Fibroblast of villous mesenchyme (primary cell): ENCODE data around the gene MRPL1. TPM values are rescaled to one million over a fixed set of nuclear protein-coding genes. Genes with fewer than 3 reads are reported as not detected.

Experiments
- DNase-seq: peaks from one replicate; pipeline ENCODE4 v3.0.0-alpha.2; 2010; ENCODE audit warnings: low read depth
- H3K4me3 ChIP-seq: 2 replicates; pipeline ENCODE4 v1.5.1; 2011; ENCODE audit warnings: low read depth, mild to moderate bottlenecking, low read length
- total RNA-seq: library from RNA; depleted of rRNA; stranded (reverse); fragments of >200 nt; gene quantifications from 2 replicates; pipeline ENCODE4 v1.2.3, GENCODE V29; 2012
- TF ChIP-seq, protein P1 (sequence below): IDR thresholded peaks from 2 replicates; pipeline ENCODE4 v1.5.1; 2012; ENCODE audit warnings: low read depth, mild to moderate bottlenecking, low read length; ENCODE audit not compliant: insufficient read depth

The MRPL1 gene
- total RNA-seq, 1 donor: 42.3 TPM

DNA sequence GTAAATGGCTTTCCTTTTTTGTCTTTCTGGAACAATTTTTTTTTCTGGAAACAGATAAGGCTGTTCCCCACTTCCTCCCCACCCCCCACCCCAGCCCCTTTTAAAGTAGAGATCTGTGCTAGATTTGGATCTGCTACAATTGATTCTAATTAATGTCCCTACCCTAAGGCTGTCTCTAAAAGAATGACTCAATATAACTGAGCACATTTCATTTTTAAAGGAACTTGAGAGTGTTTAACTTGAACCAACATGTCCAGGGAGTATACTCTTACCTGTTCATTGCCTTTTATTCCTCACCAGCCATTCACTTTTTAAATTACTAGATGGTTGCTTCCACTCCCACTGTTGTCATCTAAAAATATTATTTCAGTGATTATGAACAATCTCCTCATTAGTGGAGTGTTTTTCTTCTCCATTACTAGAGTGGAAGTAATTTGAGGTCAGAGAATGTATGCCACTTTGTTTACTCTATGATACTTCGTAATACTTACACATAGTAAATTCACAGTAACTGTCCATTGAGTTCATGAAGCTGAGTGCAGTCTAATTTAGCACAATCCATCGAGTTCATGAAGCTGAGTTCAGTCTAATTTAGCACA, 29.4 kb upstream of the MRPL1 start:
- TF ChIP-seq, protein P1, sequence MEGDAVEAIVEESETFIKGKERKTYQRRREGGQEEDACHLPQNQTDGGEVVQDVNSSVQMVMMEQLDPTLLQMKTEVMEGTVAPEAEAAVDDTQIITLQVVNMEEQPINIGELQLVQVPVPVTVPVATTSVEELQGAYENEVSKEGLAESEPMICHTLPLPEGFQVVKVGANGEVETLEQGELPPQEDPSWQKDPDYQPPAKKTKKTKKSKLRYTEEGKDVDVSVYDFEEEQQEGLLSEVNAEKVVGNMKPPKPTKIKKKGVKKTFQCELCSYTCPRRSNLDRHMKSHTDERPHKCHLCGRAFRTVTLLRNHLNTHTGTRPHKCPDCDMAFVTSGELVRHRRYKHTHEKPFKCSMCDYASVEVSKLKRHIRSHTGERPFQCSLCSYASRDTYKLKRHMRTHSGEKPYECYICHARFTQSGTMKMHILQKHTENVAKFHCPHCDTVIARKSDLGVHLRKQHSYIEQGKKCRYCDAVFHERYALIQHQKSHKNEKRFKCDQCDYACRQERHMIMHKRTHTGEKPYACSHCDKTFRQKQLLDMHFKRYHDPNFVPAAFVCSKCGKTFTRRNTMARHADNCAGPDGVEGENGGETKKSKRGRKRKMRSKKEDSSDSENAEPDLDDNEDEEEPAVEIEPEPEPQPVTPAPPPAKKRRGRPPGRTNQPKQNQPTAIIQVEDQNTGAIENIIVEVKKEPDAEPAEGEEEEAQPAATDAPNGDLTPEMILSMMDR: no peak
- DNase-seq: no peak
- no peak overlapping the region for H3K4me3 ChIP-seq

- no peak for DNase-seq
- TF ChIP-seq, protein P1: no peak
- H3K4me3 ChIP-seq: no peak overlapping the region
Measured at GRCh38 chr4:77834403-77834802, 28.2 kb upstream of the MRPL1 start.

GRCh38 chr4:77843628-77844027, 19.0 kb upstream of the MRPL1 start:
- no peak for DNase-seq
- TF ChIP-seq, protein P1: no peak
- no peak overlapping the region for H3K4me3 ChIP-seq

DNA sequence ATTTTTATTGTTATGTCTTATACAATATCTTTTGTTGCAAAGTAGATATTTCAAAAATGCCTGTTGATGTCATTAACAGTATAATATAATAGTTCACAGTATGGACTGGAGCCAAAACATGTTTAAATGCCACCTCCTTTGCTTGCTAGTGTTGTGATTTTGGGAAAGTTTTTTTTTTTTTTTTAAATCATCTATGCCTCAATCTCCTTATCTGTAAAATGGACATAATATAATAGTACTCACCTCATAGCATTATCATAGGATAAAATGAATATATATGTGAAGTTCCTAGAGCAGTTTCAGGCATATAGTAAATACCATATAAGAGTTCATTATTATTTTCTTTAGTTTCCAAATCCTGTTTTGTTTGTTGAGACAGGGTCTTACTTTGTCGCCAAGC, 18.3 kb upstream of the MRPL1 start:
- TF ChIP-seq, protein P1: no peak
- no peak overlapping the region for H3K4me3 ChIP-seq
- no peak for DNase-seq

DNA sequence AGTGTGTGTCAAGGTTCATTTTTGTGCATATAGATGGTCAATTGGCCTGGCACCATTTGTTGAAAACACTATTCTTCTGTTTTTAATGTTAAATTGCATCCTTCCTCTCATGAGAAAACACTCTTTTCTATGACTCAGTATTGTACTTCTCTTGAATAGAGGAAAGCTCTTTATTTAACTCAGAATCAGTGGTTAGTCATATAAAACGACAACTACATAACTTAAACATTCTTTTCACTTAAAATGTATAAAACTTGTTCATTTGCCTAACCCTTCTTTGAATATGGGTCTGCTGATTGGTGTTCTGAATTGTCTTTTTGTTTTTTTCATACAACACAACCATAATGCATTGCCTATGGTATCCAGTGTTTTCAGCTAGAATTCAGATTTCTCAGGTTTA, 17.2 kb upstream of the MRPL1 start:
- H3K4me3 ChIP-seq: no peak overlapping the region
- TF ChIP-seq, protein P1: no peak
- DNase-seq: no peak

- DNase-seq: no peak
- TF ChIP-seq, protein P1: no peak
- no peak overlapping the region for H3K4me3 ChIP-seq
Measured at GRCh38 chr4:77845929-77846328, 16.7 kb upstream of the MRPL1 start.

GRCh38 chr4:77848508-77848907, 14.1 kb upstream of the MRPL1 start:
- TF ChIP-seq, protein P1: no peak
- no peak for DNase-seq
- no peak overlapping the region for H3K4me3 ChIP-seq
